Endothelial cell (in vitro differentiated cells): ENCODE results near the gene RNF126. TPM values are rescaled to one million over a fixed set of nuclear protein-coding genes. Genes with fewer than 3 reads are reported as not detected.
A peak's percentile ranks its signal among the peaks of the same experiment; 100 is the strongest.

Source experiments
- DNase-seq: peaks from one replicate; pipeline ENCODE4 v3.0.0; 2021; ENCODE audit warnings: low spot score
- H3K27ac Mint-ChIP-seq: one replicate; pipeline ENCODE4 v1.8.0; 2021; ENCODE audit warnings: mixed read lengths, inconsistent platforms; ENCODE audit not compliant: unreplicated experiment
- H3K27me3 Mint-ChIP-seq: one replicate; pipeline ENCODE4 v1.8.0; 2021; ENCODE audit warnings: mild to moderate bottlenecking, moderate library complexity, mixed read lengths, inconsistent platforms; ENCODE audit not compliant: unreplicated experiment
- H3K36me3 Mint-ChIP-seq: one replicate; pipeline ENCODE4 v1.8.0; 2021; ENCODE audit warnings: mild to moderate bottlenecking, low read depth, mixed read lengths, inconsistent platforms; ENCODE audit not compliant: unreplicated experiment
- H3K4me1 Mint-ChIP-seq: one replicate; pipeline ENCODE4 v1.8.0; 2021; ENCODE audit warnings: mild to moderate bottlenecking, mixed read lengths, inconsistent platforms; ENCODE audit not compliant: unreplicated experiment
- H3K4me3 Mint-ChIP-seq: one replicate; pipeline ENCODE4 v1.8.0; 2021; ENCODE audit warnings: mild to moderate bottlenecking, mixed read lengths, inconsistent platforms; ENCODE audit not compliant: unreplicated experiment
- H3K9me3 Mint-ChIP-seq: one replicate; pipeline ENCODE4 v1.8.0; 2021; ENCODE audit warnings: mixed read lengths, inconsistent platforms; ENCODE audit not compliant: unreplicated experiment
- total RNA-seq: library from RNA; stranded (reverse); fragmentation: NEBNext Ultra II Directional; extraction: Animal tissue kit (Norgen Biotek cat#: 25700); gene quantifications from one replicate; pipeline ENCODE4 v1.2.1, GENCODE V29; 2021; ENCODE audit not compliant: unreplicated experiment
- TF ChIP-seq, protein P1 (sequence below): fragments of 200-600 bp; sonication (generic); IDR thresholded peaks from one replicate; pipeline ENCODE4 v1.5.0; 2021; ENCODE audit warnings: antibody characterized with exemption; ENCODE audit not compliant: unreplicated experiment

Gene RNF126
- total RNA-seq, 1 donor from 2014 or later = 41.7 TPM

DNA sequence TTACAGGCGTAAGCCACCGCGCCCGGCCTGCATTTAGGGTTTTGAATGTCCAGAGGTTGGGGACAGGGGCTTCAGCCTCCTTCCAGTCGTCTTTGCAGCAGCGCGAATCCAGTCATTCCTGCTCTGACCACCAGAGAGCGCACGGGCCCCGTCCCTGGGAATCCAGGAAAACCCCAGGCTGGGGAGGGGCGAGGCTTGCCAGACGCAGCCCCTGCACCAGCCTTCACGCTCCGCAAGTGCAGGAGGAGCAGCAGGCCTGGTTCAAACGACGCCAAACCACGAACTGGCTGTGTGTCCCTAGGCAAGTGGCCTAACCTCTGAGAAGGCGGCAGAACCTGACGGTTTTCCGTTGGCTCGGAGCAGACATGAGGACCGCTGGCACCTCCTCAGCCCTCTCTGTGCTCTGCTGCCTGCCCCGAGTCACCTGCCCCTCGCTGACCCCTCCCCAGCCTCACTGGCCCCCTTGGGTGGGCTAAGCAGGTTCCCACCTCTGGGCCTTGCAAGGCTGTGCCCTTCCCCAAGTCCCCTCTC is 2.0 kb upstream of the RNF126 start:
- Mint-ChIP-seq H3K4me3 (no peak overlapping the region), H3K27me3 (peaks cover 20% of the 10 kb centered on the region), H3K9me3 (no peaks in the 10 kb centered on the region), H3K36me3 (peaks cover 8% of the 10 kb centered on the region), H3K4me1 (peaks cover 8% of the 10 kb centered on the region), H3K27ac (no peak overlapping the region)
- TF ChIP-seq, protein P1, sequence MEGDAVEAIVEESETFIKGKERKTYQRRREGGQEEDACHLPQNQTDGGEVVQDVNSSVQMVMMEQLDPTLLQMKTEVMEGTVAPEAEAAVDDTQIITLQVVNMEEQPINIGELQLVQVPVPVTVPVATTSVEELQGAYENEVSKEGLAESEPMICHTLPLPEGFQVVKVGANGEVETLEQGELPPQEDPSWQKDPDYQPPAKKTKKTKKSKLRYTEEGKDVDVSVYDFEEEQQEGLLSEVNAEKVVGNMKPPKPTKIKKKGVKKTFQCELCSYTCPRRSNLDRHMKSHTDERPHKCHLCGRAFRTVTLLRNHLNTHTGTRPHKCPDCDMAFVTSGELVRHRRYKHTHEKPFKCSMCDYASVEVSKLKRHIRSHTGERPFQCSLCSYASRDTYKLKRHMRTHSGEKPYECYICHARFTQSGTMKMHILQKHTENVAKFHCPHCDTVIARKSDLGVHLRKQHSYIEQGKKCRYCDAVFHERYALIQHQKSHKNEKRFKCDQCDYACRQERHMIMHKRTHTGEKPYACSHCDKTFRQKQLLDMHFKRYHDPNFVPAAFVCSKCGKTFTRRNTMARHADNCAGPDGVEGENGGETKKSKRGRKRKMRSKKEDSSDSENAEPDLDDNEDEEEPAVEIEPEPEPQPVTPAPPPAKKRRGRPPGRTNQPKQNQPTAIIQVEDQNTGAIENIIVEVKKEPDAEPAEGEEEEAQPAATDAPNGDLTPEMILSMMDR = peak; percentile 91
- DNase-seq = peak; percentile 96

DNA sequence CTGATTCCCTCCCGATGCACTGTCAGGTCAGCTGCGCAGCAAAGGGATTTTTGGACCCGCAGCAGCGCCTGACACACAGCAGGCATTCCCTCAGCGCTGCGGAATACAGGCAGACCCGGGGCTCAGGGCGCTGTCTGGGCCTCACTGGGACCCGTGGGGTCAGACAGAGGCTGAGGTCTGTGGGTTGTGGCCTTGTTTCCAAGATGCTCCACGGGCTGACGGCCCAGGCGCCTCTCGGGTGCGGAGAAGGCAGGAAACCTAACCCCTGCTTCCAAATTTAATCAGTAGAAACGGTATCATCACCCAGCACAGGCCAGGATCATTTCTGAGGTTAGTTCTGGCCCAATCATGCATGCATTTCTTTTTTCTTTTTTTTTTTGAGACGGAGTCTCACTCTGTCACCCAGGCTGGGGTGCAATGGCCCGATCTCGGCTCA is 686 bp upstream of the RNF126 start:
- Mint-ChIP-seq H3K9me3 (no peaks in the 10 kb centered on the region), H3K27me3 (peaks cover 20% of the 10 kb centered on the region), H3K27ac (no peak overlapping the region), H3K4me1 (peaks cover 8% of the 10 kb centered on the region), H3K36me3 (peaks cover 4% of the 10 kb centered on the region), H3K4me3 (peak overlapping the region; percentile 91)
- no peak for DNase-seq
- TF ChIP-seq, protein P1 = no peak

DNA sequence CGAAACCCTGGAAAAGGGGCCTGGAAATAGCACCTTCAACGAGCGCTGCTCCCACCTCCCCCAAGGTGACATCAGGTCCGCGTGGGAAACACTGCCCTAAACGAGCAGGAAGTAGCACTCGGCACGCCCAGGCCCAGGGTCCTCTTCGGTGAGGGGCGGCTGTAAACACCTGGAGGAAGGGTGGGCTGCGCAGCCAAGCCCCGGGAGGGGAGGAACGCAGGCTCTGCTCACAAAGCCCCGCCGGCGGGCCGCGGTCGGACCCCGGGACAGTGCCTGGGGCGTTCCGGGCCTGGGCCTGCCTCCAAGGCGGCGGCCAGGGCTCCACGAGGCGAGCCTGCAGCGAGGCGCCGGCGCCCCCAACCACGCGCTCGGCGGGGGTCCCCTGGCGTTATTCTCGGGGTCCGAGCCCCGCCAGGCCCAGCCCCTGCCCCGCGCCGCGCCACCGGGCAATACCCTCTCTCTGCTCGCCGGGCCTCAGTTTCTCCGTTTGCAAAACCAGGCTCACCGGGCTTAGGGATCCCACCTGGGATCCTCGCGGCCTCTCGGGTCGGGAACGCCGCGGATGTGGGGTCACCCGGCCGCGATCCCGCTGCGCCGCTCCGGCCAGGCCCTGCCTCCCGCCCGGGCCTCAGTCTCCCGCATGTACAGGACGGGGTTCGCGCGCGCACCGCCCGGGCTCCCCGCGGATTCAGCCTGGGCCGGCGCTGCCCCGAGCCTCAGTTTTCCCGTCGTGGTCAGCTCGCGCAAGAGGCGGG is 630 bp downstream of the RNF126 start:
- TF ChIP-seq, protein P1 = no peak
- Mint-ChIP-seq H3K4me1 (peaks cover 8% of the 10 kb centered on the region), H3K27ac (no peak overlapping the region), H3K27me3 (peaks cover 18% of the 10 kb centered on the region), H3K9me3 (no peaks in the 10 kb centered on the region), H3K4me3 (peak overlapping the region; percentile 88), H3K36me3 (peaks cover 4% of the 10 kb centered on the region)
- peak; percentile 36 for DNase-seq

DNA sequence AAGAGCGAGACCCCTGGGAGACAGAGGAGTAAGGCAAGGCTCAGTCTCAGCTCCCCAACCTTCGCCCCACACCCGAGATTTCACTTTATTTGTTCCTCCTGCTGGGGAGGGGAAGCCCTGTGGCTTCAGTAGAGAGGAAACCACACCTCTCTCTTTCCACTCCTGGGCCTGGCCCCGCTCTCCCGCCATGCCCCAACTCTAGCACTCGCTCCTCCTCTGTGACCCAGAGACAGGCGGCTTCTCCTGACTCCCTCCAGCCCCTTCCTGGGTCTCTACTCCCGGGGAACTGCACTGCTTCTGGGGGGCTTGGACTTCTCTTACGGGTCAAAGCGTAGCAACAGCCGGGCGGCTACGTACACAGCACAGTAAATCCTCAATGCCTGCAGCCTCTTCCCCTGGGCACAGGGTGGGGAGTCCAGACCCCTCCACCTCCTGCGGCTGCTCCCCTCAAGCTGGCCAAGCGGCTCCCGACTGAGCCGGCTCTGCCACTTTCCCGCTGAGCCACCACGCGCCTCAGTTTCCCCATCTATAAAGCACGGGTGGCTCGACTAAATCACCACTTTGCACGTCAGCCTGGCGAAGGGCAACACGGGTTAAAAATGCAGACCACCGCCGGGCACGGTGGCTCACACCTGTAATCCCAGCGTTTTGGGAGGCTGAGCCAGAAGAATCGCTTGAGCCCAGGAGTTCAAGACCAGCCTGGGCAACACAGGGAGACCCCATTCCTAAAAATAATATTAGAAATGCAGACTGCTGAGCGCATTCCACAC is 1.4 kb downstream of the RNF126 start:
- DNase-seq = no peak
- Mint-ChIP-seq H3K27me3 (peaks cover 18% of the 10 kb centered on the region), H3K36me3 (peaks cover under 1% of the 10 kb centered on the region), H3K9me3 (no peaks in the 10 kb centered on the region), H3K4me1 (peaks cover 8% of the 10 kb centered on the region), H3K4me3 (peak overlapping the region; percentile 88), H3K27ac (no peak overlapping the region)
- TF ChIP-seq, protein P1 = no peak
